Heart right ventricle (tissue), 16 donors: ENCODE measurements around the gene COL6A2. TPM values are rescaled to one million over a fixed set of nuclear protein-coding genes. Genes with fewer than 3 reads are reported as not detected.

Experiments
- ATAC-seq, 8 donors: fragments of 200-7000 bp; cut with Tn5 transposase; one replicate each; pipeline ENCODE4 v1.9.1; 2020; ENCODE audit warnings: mild to moderate bottlenecking in 8 of 8, moderate library complexity in 8 of 8, moderate number of reproducible peaks in 1 of 8
- DNase-seq, 2 donors: peaks; one replicate each; pipeline ENCODE4 v3.0.0-alpha.2; 2020
- H3K27ac ChIP-seq, 10 donors: fragments of 200-600 bp; sonication (generic) in 2 of 10; one replicate each; pipeline versions ENCODE4 v1.5.0 to v1.8.0; 2020 to 2022; ENCODE audit warnings: mild to moderate bottlenecking in 3 of 10
- H3K27me3 ChIP-seq, 7 donors: fragments of 200-600 bp; one replicate each; pipeline ENCODE4 v1.8.0; 2021 to 2022; ENCODE audit warnings: mild to moderate bottlenecking in 2 of 7
- H3K36me3 ChIP-seq, 9 donors: fragments of 200-600 bp; sonication (generic) in 1 of 9; one replicate each; pipeline versions ENCODE4 v1.5.0 to v1.8.0; 2020 to 2022; ENCODE audit warnings: mild to moderate bottlenecking in 2 of 9
- H3K4me1 ChIP-seq, 9 donors: fragments of 200-600 bp; sonication (generic) in 1 of 9; one replicate each; pipeline versions ENCODE4 v1.5.0 to v1.8.0; 2020 to 2022; ENCODE audit warnings: mild to moderate bottlenecking in 4 of 9
- H3K4me3 ChIP-seq, 10 donors: fragments of 200-600 bp; sonication (generic) in 2 of 10; one replicate each; pipeline versions ENCODE4 v1.5.0 to v1.8.0; 2020 to 2022; ENCODE audit warnings: mild to moderate bottlenecking in 7 of 10, moderate library complexity in 2 of 10
- H3K9me3 ChIP-seq, 11 donors: fragments of 200-600 bp in 10 of 11; sonication (generic) in 2 of 11; one replicate each; pipeline versions ENCODE4 v1.5.0 to v1.8.0; 2013 to 2022; ENCODE audit warnings: mild to moderate bottlenecking in 2 of 11, control low read depth in 1 of 11, moderate library complexity in 1 of 11
- WGBS, 2 donors: extraction: QIAGEN DNeasy Blood & Tissue Kit; methylation state at CpG; one replicate each; pipeline ENCODE4 v1.1.7; 2013; ENCODE audit warnings: inconsistent platforms in 1 of 2; 5-methylcytosine and 5-hydroxymethylcytosine counted together
- intact Hi-C, 10 donors: fragments of 100-400 bp; cut with DNase I; formaldehyde crosslinking; loops; one replicate each; pipeline versions ENCODE4 v1.11.1 to v1.14.2; 2022
- polyA plus RNA-seq, 2 donors: library from polyadenylated mRNA; stranded (reverse); fragments of 200-250 nt; gene quantifications; one replicate each; pipeline ENCODE4 v1.2.3, GENCODE V29; 2013
- total RNA-seq, 10 donors: library from RNA; stranded (reverse); fragmentation: NEBNext Ultra II Directional in 3 of 10; extraction: Animal tissue kit (Norgen Biotek cat#: 25700) in 3 of 10; gene quantifications; one replicate each; pipeline versions ENCODE4 v1.2.1 to v1.2.4, GENCODE V29; 2021 to 2023
- TF ChIP-seq, protein P1 (sequence below), 9 donors: fragments of 200-600 bp; sonication (generic) in 2 of 9; IDR thresholded peaks; one replicate each; pipeline versions ENCODE4 v1.5.0 to v1.8.0; 2021 to 2022; ENCODE audit warnings: antibody characterized with exemption in 9 of 9, mild to moderate bottlenecking in 5 of 9, moderate library complexity in 1 of 9
- donor health status: Arrhythmogenic right ventricular cardiomyopathy.
- donor health status: ischemic (EF 13 %, LVEDD 7.1; RV severe dilation, severe dysfunction).
- donor health status: healthy with polysubstance abuse.
- donor health status: DM: no; HTN: yes; CAD: no.
- donor health status: DM: no; HTN: no; CAD: no.
- donor health status: ischemic (EF 25% LVEDD 6.9; RV normal size, moderate dysfunction).
- donor health status: ischemic (EF 25% LVEDD 5.7; RV mildly dilated, moderate dysfunction).
- donor health status: healthy.
- donor health status: DM: yes; HTN: yes; CAD: no.
- donor health status: Ischemic cardiomyopathy.
- donor health status: ischemic (EF 35%, LVEDD 5.7; RV mildly dilated, moderate dysfunction).
- donor health status: nonischemic (EF 11% LVEDD 7.7; RV severe dilation, severe dysfunction).
- donor health status: DM: yes; HTN: yes; CAD: no.
- donor health status: PGD.
- donor health status: ischemic (EF 29% LVEDD 5.4; RV normal size, mild dysfunction).
- donor health status: nonischemic (EF 23%, LVEDD 6.1; RV moderate dilation, normal function).

The COL6A2 gene
- total and polyA plus RNA-seq, 12 donors, result 76.6 to 370 (median 162) TPM

DNA sequence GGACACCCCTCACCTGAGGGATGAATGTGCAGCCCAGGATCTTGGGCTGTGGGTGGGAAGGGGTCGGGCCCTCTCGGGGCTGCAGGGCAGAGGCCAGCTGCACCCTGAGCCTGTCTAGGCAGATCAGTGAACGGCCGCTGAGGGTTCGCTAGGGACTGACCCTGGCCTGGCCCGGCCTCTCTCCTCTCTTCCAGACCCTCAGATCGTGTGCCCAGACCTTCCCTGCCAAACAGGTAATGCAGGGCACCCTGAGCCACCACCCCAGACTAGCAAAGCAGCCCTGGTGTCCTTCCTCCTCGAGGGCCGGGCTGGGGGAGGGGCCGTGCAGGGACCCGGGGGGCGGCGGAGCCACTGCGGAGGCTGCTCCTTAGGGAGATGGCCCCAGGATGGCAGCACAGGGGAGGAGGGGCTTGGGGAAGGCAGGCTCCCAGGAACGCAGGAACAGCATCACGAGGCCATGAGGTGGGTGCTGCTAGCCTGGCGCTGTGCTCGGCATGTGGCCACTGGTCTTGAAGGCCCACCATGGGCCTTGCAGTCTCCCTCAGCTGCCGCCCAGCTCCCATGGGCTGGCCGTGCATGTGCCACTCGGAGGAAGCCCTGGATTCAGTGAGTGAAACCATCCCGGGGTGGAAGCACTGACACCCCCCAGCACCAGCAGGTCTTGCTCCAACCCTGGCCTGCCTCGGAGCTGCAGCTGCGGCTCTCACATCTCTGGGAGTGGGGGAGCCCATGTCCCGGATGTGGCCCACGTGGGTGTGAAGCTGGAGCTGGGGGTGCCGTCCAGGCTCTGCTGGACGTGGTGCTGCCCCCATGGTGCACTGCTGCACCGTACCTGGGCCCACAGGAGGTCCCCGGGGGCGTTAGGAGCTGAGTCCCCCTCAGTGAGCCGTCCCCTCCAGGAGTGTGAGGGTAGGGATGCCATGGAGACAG is 28.7 kb downstream of the COL6A2 start:
- DNase-seq (peak; percentile 4 to 10), ATAC-seq (no peak)
- WGBS, 2 donors, result 87 to 90% methylated on average over 31 to 32 of the region's 32 CpGs
- Histone ChIP-seq H3K4me3 (no peak overlapping the region), H3K9me3 (no peaks in the 10 kb centered on the region), H3K27ac (no peak overlapping the region), H3K4me1 (peaks cover 0 to 18% (median 11%) of the 10 kb centered on the region in 9 donors), H3K36me3 (peaks cover 0 to 75% (median 16%) of the 10 kb centered on the region in 9 donors), H3K27me3 (no peaks in the 10 kb centered on the region)
- TF ChIP-seq, protein P1, sequence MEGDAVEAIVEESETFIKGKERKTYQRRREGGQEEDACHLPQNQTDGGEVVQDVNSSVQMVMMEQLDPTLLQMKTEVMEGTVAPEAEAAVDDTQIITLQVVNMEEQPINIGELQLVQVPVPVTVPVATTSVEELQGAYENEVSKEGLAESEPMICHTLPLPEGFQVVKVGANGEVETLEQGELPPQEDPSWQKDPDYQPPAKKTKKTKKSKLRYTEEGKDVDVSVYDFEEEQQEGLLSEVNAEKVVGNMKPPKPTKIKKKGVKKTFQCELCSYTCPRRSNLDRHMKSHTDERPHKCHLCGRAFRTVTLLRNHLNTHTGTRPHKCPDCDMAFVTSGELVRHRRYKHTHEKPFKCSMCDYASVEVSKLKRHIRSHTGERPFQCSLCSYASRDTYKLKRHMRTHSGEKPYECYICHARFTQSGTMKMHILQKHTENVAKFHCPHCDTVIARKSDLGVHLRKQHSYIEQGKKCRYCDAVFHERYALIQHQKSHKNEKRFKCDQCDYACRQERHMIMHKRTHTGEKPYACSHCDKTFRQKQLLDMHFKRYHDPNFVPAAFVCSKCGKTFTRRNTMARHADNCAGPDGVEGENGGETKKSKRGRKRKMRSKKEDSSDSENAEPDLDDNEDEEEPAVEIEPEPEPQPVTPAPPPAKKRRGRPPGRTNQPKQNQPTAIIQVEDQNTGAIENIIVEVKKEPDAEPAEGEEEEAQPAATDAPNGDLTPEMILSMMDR (IDR thresholded peaks at IDR 0.05), result no peak
- intact Hi-C loops, result no loop called here

DNA sequence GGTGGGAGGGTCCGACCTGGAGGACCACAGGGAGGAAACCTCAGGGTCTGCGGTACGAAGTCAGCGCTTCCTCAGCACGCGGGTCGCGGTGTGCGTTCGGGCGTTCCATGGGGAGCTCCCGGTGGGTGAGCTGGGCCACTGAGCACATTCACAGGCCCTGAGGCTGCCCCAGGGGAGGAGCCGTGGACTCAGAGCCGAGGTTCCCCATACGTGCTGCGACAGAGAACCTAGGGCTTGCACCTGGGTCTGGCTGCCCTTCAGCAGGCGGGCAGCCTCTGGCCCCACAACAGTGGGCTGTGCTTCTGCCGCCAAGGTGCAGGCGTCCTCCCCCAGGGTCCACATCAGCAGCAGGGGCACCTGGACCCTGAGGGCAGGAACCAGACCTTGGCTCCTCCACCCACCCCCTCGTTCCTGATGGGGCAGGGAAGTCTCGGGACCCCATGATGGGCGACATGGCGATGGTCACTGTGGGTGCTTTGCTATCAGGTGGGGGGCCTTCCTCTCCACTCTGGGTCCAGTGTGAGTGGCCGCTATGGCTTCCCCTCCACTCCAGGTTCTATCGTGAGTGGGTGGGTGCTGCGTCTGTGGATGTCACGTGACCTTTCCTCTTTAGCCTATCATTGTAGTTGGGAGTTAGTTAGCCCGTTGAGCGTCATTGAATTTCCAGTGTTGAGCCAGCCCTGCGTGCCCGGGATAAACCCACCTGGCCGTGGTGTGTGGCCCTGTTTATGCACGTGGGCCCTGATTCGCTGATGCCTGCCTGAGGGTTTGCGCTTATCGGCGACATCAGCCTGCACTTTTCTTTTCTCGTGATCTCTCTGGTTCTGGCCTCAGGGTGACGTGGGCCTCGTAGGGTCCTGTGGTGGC is 29.6 kb downstream of the COL6A2 start:
- Histone ChIP-seq H3K36me3 (peaks cover 0 to 67% (median 9%) of the 10 kb centered on the region in 9 donors), H3K27ac (peak overlapping the region; percentile 47 to 87 (median 77)), H3K4me1 (peaks cover 0 to 18% (median 11%) of the 10 kb centered on the region in 9 donors), H3K27me3 (no peaks in the 10 kb centered on the region), H3K9me3 (no peaks in the 10 kb centered on the region), H3K4me3 (no peak overlapping the region)
- TF ChIP-seq, protein P1 (IDR thresholded peaks at IDR 0.05), result no peak
- WGBS, 2 donors, result 89 to 91% methylated on average over 40 of the region's 40 CpGs
- peak in 1 of 2 donors; percentile 14 for DNase-seq
- intact Hi-C loops, result no loop called here
- no peak for ATAC-seq

DNA sequence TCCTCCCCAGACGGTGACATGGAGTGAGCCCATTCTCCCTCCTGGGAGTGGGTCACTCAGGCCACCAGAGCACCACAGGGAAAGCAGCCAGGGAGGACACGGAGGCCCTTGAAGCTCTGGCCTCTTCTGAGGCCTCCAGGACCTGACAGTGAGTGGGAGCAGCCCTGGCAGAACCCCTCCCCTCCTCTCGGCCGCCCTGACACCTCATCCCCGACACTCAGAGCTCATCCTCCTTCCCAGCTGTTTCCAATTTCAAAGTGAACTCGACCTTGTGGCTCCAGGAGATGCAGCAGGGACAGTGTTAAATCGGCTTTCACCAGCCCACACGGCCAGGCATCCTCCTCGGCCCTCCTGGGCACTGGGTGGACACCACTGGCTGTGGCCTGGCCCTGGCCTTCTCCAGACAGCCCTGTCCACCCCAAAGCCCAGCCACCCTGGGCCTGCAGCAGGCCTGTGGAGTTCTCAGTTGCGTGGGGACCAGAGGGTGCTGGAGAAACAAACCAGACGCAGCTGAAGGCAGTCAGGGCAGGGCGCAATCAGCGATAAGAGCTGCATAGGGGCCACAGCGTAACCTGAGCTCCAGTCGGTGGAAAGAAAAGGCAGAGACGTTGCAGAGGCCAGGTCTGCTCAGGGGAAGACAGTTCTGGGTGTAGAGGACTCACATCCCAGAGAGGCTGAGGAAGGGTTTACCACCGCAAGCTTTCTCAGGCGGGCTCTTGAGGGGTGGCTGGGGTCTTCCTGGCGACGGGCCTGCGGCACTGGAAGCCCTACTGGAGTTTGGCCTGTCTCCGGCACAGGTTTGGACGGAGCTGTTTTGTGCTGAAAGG is 30.4 kb downstream of the COL6A2 start:
- Histone ChIP-seq H3K27me3 (no peaks in the 10 kb centered on the region), H3K27ac (peak overlapping the region; percentile 47 to 87 (median 77)), H3K9me3 (no peaks in the 10 kb centered on the region), H3K4me3 (no peak overlapping the region), H3K4me1 (peaks cover 0 to 18% (median 11%) of the 10 kb centered on the region in 9 donors), H3K36me3 (peaks cover 0 to 62% (median 5%) of the 10 kb centered on the region in 9 donors)
- DNase-seq (peak; percentile 61 to 79), ATAC-seq (peak; percentile 53 to 89 (median 72))
- WGBS, 2 donors, result 35 to 51% methylated on average over 23 of the region's 23 CpGs
- intact Hi-C loops, result no loop called here
- TF ChIP-seq, protein P1 (IDR thresholded peaks at IDR 0.05), result no peak
